GM21723 (cell line): ENCODE data around the gene SLIT3.

Source experiments
- ATAC-seq: cut with Tn5 transposase; IDR thresholded peaks from one replicate; pipeline ENCODE4 v1.9.1; 2021; ENCODE audit warnings: mild to moderate bottlenecking, moderate library complexity; ENCODE audit not compliant: unreplicated experiment

SLIT3 gene

DNA sequence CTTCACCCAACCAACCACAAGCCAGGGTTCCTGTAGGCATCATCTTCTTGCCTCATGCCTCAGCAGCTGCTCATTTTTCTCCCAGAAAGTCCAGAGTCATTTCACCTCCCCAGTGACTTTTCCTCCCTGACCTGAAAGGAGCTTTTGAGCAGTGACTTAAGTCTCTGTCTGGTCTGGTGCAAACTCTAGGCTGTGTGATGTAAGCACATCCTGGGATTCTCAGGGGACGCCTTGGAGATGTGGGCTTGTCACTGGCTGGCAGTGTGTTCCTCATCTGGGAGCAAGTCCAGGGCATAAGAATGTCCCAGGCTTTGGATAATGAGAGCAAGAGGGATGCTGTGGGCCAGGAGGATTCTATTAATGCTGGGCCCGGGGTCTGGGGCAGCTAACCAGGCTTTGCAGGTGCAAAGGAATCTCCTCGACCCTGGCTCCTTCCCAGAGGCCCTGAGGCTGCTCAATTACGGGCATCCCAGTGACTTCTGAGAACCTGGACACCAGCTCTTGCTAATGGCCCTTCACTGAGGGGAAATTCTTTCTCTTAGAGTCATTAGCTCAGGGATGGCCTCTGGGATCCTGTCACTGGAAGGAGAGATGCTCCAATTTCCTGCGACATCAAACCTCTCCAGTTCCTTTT, 510.8 kb downstream of the SLIT3 start:
- no peak for ATAC-seq

DNA sequence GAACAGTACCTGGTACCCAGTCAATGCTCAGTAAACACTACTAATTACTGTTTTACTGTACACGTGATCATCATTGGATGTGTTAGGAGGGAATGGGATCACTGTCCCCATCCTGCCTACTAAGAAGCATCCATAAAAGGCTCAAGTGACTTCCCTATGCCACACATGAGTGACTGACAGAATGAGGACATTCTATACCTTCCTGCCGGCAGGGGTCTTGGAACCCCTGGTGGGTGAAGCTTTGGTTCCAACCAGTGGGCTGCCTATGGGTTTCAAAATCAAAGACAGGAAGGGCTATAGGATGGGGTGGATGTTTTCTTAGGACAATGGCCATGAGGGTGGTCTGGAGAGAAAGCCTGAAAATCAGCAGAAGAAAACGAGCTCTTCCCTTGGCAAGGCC, 512.2 kb downstream of the SLIT3 start:
- no peak for ATAC-seq

DNA sequence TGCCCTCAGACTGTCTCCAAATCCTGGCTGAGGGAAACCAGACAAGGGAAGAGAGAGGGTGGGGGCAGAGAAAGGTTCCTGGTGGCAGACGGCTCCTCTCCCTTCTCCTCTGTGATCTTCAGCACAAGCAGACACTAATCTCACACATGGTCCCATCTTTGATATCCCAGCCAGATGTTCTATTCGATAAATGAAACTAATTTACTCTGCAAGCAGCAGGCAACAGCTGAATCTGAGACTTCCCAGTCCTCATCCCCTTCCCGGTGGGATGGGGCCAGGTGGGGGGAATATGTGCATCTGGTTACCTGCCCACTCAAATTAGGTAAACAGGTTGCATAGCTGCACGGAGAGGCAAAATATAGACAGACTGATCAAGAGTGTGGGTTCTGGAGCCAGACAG, 512.8 kb downstream of the SLIT3 start:
- no peak for ATAC-seq

DNA sequence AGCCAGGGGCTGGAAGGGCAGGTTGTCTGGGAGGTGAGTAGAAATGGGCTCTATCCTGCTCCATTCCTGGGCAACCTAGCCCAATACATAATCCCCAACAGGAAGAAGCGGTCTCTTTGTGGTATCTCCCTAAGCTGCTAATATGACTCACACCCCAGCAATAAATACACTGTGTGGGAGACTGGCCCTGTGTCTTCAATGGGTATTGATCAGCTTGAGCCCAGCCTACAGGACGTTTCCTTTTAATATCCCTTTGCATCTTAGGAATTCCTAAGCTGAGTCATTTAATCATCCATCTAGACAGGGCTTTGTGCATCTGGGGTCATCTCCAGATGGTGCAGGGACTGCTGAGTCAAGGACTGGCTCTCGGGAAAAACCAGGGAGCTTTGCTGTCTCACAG, 514.8 kb downstream of the SLIT3 start:
- no peak for ATAC-seq

DNA sequence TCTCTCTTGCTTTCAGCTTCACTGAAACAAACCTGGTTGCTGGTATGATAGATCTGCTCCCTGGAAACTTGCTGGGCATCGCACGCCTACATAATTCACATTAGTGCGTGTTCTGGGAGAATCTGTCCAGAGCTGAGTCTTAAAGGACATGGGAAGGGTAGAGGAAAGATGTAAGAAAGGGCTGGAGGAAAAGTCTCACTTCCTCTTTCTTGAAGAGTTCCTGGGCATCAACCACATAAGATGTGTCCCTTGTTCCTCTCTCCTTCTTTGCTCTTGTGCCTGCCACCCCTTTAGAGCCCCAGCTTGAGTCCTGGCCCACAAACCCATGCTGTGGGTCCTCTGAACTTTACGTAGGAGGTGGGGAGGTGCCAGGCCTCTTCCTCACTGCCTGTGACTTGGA, 516.5 kb downstream of the SLIT3 start:
- no peak for ATAC-seq

DNA sequence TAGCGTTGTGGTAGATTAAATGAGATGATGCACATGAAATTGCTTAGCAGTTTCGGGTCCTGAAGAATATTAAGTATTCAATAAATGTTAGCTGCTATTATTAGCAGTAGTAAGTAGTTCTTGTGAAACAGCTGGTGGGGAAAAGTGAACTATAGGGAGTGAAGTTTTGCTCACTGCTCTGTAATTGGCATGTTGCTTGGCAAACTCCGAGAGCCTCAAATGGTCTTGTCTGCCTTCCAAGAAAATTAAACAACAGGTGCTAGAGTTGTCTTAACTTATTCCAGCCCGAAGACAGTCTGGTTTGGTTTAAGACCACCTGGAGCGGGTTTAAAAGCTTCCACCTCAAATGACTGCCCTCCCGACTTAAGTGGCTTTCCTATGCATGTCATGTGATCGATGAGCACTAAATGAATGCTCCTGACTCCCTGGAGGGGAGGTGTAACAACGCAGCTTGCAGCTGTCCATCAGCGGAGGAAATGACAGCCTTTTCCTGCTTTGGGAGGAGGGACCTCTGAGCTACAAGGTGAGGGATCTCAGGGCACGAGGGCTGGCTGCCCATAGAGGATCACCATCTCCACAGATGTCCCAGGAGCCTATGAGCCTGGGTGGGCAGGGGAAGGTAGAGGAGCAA, 518.9 kb downstream of the SLIT3 start:
- no peak for ATAC-seq

DNA sequence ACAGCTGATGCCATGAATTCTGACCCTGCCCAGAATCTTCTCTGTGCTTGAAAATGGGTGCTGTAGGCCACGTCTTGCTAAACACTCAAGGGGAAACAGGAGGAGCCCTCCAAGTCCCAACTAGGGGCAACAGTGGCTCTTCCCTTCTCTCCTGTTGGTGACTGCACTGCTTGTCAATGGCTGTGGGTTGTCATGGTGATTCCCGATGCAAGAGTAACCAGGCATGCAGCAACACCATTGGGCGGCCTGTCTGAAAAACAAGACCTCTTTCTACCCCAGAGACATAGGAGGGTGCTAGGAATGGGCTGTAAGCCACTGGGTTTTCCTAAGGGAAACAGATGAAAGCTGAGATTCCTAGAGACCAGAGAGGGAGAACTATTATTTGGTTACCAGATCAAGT, 520.1 kb downstream of the SLIT3 start:
- ATAC-seq, result no peak

DNA sequence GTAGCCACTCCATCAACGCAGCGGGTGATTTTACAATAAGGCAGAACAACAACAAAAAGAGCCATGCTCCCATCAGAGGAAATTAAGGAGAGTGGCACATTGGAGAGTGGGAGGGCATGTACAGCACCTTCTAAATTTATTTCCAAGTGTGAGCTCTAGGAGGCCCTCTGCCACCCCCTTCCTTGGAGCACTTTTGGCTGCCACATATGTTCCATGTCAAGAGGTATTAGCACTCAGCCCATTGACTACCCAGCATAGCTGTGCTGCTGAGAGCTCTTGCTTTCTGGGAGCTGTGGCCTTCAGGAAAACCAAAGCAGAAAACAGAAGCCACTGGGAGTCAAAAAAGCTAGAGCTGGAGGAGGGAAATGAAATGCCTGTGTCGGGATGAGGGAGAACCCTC, 521.6 kb downstream of the SLIT3 start:
- no peak for ATAC-seq

DNA sequence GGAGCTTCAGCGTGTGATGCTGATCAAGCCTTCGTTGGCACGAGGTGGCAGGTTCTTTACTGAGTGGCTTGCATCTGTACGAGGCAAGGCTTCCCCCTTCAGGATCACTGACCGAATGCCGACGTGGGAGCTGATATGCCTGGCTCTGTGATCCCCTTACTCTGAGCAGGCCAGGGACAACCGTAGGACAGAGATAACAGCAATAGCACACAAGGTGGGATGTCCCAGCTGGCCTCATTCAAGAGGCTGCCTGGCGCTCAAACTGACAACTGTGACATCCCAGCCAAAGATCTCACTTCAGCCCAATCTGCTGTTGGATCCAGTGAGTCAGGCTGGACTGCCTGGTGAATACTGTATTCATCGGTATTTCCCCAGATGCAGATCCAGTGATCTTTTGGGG, 522.4 kb downstream of the SLIT3 start:
- ATAC-seq, result no peak

DNA sequence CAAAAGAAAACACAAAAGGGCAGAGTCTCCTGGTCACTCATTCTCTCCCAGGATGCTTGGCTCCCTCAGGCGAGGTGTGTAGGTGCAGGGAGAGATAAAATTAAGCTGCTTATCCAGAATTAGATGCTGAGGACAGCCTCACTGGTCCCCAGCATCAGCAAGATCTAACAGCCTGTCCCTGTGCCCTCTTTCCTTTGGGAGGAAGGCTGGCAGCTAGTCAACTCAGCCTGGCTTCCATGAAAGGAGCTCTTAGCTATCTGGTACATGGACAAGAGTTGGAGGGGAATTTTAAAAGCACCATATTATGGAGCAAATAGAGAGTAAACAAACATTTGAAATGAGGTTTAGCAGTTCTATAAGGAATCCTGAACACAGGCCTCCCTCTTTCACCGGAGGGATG, 523.3 kb downstream of the SLIT3 start:
- ATAC-seq, result no peak

DNA sequence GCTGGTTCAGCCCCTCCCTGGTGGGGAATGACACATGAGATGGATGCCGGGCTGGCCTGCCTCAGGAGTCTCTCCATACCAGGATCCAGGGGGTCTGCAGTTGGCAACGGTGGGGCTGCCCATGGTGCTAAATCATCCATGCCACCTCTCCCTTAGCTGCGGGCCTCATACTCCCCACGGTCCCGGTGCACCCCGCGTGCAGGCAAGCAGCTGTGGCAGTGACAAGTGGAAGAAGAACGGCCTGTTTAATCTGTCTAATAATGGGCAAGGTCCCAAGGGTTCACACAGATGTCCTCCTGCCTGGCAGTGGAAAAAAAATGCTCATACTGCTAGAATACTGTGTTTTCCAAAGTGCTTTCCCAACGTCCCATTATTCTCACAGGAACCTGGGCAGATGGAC, 524.9 kb downstream of the SLIT3 start:
- ATAC-seq, result no peak

DNA sequence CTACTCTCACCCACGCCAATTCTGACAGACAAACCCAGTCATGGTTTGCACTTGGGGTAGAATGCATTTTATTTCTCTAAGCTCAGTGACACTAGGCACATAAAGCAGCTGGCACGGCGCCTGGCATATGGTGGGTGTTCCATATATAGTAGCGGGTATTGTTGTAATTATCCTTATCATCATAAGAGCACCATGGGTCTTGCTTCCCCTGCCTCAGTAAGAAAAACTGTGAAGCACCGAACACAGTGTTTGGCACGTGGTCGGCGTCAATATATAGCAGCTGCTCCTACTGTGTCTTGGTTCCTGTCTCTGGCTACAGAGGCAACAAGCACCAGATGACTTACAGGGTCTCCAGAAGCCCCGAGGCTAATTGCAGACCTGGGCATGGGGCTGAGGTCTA, 527.7 kb downstream of the SLIT3 start:
- no peak for ATAC-seq

DNA sequence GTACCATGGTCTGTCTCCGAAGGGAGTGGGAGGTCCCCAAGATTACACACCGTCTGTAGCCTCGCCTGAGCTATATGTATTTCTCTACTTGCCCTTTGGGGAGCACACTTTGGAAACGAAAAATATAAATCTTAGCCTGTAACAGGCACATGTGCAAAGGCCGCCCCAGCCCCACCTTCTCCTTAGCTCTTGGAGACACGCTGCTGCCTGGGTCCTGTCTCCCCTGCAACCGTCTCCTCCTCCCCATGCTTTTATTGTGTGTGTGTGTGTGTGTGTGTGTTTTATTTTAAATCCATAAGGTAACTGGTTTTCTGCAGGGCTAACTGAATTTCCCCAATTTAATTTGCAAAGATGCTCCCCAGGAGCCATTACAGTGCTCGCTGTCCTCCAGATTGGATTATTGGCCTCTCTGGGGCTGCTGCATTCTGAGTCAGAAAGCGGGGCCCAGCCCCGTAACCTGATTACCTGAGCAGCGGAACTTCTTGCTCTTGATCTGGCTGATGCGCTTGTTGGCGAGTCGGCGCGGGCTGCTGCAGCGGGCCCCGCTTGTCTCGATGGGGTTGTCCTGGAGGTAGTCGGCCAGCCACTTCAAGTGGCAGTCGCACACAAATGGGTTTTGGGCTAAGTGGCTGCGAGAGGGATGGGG, 528.5 kb downstream of the SLIT3 start:
- no peak for ATAC-seq

DNA sequence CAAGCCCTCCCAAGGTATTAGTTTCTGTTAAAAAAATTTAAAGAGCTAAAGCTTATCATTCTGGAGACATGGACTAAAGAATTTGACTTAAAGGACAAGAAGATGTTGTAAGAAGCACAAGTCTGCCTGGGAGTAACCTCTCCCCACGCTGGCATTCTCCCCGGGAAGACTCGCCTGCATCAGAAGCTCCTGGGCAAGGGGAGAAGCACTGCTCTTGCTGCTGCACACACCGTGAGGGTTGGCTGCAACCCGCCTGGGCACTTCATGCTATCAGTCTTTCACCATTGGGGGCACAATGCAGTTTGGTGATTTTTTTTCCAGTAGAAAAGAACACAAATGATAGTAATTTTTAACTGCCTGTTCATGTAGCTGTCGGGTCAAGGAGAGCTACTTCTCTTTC, 529.3 kb downstream of the SLIT3 start:
- no peak for ATAC-seq

DNA sequence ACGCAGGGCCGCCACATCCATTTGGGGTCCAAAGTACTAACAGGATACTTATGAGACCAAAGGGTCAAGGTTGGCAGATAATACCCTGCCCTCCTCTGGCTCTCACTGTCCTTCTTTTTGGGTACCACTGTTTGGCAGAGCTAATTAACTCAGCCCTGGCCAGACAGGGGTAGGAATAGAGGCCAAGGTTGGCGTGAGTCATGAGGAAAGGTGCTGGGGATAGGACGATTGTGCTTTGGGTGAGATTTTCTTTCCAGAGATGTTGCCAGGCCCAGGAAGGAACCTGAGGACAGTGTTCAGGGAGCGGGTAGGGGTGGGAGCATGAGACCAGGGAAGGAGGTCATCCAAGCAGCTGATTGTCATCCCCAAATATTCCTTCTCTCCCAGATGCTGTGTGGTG, 529.9 kb downstream of the SLIT3 start:
- no peak for ATAC-seq

DNA sequence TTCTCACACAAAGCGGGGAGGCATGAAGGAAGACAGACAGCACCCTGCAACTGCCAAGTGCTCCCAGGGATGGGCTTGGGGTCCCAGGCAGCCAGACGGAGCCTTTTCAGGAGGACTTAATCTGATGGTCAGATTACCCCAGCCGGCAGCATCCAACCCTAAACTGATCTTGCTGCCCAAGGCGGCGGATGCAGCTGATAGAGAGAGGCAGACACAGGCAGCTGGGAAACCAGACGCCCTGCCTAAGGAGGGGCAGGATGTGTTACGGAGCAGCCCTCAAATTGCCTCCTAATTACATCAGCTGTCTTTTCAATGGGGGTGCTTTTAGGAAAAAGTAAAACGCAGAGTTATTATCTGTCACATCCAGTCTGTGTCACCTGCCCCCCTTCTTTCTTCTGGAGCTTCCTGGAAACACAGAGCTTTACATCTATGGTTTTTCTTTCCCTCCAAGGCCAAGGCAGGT, 530.9 kb downstream of the SLIT3 start:
- ATAC-seq, result no peak

DNA sequence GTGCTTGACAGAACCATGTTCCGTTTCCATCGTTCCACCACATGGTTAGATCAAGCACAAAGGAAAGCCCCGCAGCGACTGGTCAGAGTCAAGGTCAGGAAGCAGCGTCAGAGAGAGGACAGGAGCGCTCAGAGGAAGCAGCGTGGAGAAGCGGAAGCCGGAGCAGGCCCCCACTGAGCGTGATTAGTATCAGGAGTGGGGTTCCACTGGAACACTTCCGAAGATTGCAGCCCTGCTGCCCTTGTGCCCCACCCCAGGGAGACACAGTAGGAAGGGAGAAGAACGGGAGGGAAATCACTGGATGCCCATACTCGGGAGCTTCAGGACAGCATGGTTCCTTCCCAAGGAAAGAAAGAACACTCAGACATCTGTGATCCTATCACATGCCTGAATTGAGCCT, 532.8 kb downstream of the SLIT3 start:
- no peak for ATAC-seq

DNA sequence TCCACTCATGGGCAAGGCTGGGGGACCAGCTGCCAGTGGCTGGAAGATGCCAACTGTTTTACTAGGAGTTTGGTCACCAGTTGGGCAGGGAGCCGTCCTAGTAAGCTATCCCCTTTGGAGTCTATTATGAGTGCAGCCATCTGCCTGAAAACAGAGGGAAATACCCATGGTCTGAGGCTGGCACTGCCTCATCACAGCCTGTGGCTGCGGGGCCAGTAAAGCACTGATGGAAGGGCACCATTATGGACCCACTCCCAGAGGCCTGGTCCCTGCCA, 534.6 kb downstream of the SLIT3 start:
- no peak for ATAC-seq

DNA sequence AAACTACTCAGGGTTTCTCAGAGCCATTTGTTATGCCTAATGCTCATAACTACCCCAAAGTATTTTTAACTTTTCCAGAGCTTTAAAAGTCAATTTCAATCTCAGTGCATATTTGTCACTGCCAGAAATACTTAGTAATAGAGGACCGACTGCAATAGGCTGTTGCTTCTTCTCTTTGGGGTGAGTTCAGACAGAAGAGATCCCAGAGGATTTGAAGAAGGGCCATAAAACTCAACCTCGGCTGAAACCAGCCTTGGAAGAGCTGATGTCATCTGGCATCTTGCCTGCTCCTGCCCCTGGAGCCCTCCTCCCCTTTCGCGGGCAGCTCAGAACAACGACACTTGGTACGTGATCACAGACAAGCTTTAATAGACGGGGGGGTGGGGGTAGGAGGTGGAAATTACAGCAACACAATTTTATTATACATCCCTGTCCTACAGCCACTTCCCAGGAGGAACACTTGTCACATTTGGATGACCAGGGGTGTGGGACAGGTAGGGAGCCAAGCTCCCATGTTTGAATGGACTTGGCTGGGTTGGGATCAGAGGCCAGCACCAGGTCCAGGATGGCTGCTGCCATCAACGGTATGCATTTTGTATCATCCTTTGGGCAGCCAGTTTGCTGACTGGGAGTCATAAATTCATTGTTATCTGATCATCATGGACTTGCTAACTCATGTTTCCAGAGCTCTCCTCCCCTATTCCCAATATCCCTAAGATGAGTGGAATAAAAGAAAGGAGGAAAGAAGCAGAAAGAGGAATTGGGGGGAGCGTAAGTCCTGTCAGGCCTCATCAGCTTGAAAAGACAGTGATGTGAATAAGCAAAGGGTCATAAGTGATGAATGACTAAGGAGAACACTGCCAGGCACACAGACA, 535.2 kb downstream of the SLIT3 start:
- ATAC-seq, result no peak

DNA sequence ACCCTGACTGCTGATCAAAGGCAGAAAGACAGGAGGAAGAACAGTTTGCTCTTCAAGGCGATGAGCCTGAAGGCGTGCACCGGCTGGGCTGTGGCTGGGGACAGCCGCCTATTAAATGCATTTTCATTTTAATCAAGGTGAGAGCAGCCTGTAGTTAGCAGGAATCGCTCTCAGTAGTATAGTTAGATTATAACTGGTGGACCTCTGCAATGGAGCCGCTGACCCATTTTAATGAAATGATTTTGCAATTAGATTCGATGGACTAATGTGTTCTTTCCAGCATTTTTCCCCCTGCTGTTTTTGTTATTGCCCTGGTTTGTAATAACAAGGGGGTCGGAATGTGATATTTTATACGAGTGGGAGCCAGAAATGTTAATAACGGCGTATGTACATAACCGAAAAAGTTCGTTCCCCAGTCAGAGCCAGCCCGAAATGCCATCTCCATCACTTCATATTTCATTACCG, 535.8 kb downstream of the SLIT3 start:
- no peak for ATAC-seq

DNA sequence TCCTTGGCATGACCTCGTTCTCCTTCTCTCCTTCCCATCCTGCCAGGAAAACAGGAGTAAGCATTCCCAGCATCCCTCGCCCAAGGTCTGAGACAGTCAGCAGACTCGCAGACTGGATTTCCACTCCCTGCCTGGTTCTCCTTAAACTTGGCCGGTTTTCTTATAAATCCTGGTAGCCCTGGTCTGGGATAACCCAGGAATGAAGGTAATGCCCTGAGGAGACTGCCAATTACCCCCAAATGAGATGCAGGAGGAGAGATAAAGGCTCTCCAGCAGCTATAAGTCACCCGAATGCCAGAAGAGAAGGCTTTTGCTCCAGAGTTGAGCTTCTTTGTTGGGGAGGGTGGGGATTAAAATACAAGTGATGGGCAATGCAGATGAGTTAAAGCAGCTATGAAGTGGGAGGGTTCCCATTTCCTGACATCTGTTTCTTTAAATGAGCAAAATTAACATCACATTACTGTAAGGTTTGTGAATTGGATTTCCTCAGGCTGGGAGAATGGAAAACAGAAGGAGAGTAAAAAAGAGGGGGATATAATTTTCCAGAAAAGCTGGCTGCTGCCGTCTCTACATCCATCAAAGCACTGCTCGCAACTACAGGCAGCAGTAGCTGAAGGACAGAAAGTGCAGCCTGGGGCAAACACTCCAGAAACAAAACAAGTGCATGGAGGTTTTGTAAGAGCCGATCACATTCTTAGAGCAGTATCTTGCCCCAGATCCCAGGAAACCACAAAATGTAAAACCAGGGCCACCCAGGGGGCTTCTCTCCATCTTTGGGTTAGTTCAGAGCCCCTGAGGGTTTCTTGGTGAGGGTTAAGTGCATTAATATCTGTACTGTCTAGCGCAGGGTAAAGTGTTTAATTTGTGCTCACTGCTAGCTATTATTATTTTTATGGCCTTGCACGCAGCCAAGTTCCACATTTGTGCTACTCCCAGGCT, 544.2 kb downstream of the SLIT3 start:
- ATAC-seq, result no peak
